ENCODE data around the gene IQGAP1. TPM values are rescaled to one million over a fixed set of nuclear protein-coding genes. Genes with fewer than 3 reads are reported as not detected.

Gene IQGAP1
- total and polyA plus RNA-seq, 2 of the 4 experiments (the other 2 are of a cell fraction): 87.5 to 207 TPM

GRCh38 chr15:90496791-90497190 is 108.7 kb downstream of the IQGAP1 start:
- intact Hi-C loops (cut with micrococcal nuclease): loop anchor here (5.0 kb wide), 1 partner anchor 196 kb away; no protein-coding TSS in a partner anchor
- dilution Hi-C loops (cut with HindIII; ENCODE audit: low sequenced_read_pairs, unreplicated experiment): no loop called here
- no peaks in the 10 kb centered on the region for H3K9me3 ChIP-seq (ENCODE audit: control insufficient read depth, insufficient read depth, low read length)
- H3K79me1 ChIP-seq (ENCODE audit: low read depth in 1 of 2, low read length in 2 of 2): peaks cover 4 to 8% of the 10 kb centered on the region in 2 experiments; a peak in 3 of 4 replicates
- WGBS, 2 experiments (ENCODE audit: extremely low coverage in 2 of 2, insufficient read length in 1 of 2): no CpG with 5 or more reads among the region's 3 CpGs
- POLR2A ChIA-PET (ENCODE audit: unreplicated experiment): no interaction called here
- H2AK5ac ChIP-seq (ENCODE audit: low read depth, low read length): no peak overlapping the region
- no peak overlapping the region for H3K27ac ChIP-seq (ENCODE audit: insufficient read depth, low read length)
- H3K56ac ChIP-seq (ENCODE audit: extremely low read depth, insufficient read depth, low read length): no peak overlapping the region
- H2BK15ac ChIP-seq (ENCODE audit: low read depth, low read length): no peak overlapping the region; the same call in 2 of the 3 replicates
- no peak overlapping the region for H2AK9ac ChIP-seq (replicated peaks; ENCODE audit: low read depth, low read length, poor library complexity)
- no peaks in the 10 kb centered on the region for H3K9me1 ChIP-seq (ENCODE audit: insufficient read depth, low read length)
- no peak overlapping the region for H3K14ac ChIP-seq (replicated peaks; ENCODE audit: low read depth, low read length)
- no peak overlapping the region for H3K23ac ChIP-seq (ENCODE audit: low read depth, low read length)
- ATAC-seq (ENCODE audit: low read depth) (peak; percentile 27; the same call in 1 of the 2 replicates), DNase-seq (peak; percentile 8)
- in situ Hi-C loops (cut with MboI; ENCODE audit: low sequenced_read_pairs): loop anchor here (10.0 kb wide), 1 partner anchor 388 kb away; the partner anchor contains the start of gene FES
- no peaks in the 10 kb centered on the region for H4K20me1 ChIP-seq (ENCODE audit: insufficient read depth, low read length)
- H4K8ac ChIP-seq (ENCODE audit: low read depth in 2 of 2, low read length in 2 of 2): no peak overlapping the region
- BruUV-seq (replicated peaks): no TSS peak
- no peak overlapping the region for H2AFZ ChIP-seq (replicated peaks; ENCODE audit: low read length, poor library complexity)
- H3K4ac ChIP-seq (ENCODE audit: low read depth, low read length): no peak overlapping the region; the same call in 1 of the 2 replicates
- CTCF ChIA-PET: no interaction called here
- no peak overlapping the region for H3K18ac ChIP-seq (ENCODE audit: low read depth, low read length)
- H3K4me3 ChIP-seq (ENCODE audit: insufficient read depth, low read depth, low read length): no peak overlapping the region
- no peaks in the 10 kb centered on the region for H3K27me3 ChIP-seq (ENCODE audit: control insufficient read depth, insufficient read depth, low read length)
- no peak overlapping the region for H3K4me2 ChIP-seq (ENCODE audit: low read depth, low read length)
- no peak for TF ChIP-seq RAD21 (IDR thresholded peaks at IDR 0.05; ENCODE audit: low read length)
- TF ChIP-seq MAFK (IDR thresholded peaks at IDR 0.05; ENCODE audit: low read depth, low read length): no peak
- TF ChIP-seq, protein P1, sequence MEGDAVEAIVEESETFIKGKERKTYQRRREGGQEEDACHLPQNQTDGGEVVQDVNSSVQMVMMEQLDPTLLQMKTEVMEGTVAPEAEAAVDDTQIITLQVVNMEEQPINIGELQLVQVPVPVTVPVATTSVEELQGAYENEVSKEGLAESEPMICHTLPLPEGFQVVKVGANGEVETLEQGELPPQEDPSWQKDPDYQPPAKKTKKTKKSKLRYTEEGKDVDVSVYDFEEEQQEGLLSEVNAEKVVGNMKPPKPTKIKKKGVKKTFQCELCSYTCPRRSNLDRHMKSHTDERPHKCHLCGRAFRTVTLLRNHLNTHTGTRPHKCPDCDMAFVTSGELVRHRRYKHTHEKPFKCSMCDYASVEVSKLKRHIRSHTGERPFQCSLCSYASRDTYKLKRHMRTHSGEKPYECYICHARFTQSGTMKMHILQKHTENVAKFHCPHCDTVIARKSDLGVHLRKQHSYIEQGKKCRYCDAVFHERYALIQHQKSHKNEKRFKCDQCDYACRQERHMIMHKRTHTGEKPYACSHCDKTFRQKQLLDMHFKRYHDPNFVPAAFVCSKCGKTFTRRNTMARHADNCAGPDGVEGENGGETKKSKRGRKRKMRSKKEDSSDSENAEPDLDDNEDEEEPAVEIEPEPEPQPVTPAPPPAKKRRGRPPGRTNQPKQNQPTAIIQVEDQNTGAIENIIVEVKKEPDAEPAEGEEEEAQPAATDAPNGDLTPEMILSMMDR (conservative IDR thresholded peaks at IDR 0.05; ENCODE audit: low read depth, low read length): no peak
- TF ChIP-seq RCOR1 (IDR thresholded peaks at IDR 0.05; ENCODE audit: insufficient replicate concordance, low read length): no peak
- H2BK5ac ChIP-seq (ENCODE audit: low read depth, low read length, poor library complexity, severe bottlenecking): no peak overlapping the region
- no peak overlapping the region for H4K5ac ChIP-seq (ENCODE audit: low read depth, low read length)
- no peak overlapping the region for H4K91ac ChIP-seq (ENCODE audit: insufficient read depth, low read depth, low read length)
- H2BK20ac ChIP-seq (ENCODE audit: low read depth, low read length): no peak overlapping the region
- no peaks in the 10 kb centered on the region for H3K4me1 ChIP-seq (ENCODE audit: control insufficient read depth, insufficient read depth, low read length)
- no peak overlapping the region for H2BK120ac ChIP-seq (ENCODE audit: low read depth, low read length)
- H3K36me3 ChIP-seq (ENCODE audit: control insufficient read depth, insufficient read depth, low read length): peaks cover 47% of the 10 kb centered on the region
- no peak overlapping the region for H3K9ac ChIP-seq (ENCODE audit: low read depth, low read length)
